ENCODE measurements around the gene DMXL1.
"Not testable (repeated sequence)": the region's sequence is repeated elsewhere in the genome, so short reads cannot be mapped to it uniquely, and the experiment has no call there.

Gene DMXL1

DNA sequence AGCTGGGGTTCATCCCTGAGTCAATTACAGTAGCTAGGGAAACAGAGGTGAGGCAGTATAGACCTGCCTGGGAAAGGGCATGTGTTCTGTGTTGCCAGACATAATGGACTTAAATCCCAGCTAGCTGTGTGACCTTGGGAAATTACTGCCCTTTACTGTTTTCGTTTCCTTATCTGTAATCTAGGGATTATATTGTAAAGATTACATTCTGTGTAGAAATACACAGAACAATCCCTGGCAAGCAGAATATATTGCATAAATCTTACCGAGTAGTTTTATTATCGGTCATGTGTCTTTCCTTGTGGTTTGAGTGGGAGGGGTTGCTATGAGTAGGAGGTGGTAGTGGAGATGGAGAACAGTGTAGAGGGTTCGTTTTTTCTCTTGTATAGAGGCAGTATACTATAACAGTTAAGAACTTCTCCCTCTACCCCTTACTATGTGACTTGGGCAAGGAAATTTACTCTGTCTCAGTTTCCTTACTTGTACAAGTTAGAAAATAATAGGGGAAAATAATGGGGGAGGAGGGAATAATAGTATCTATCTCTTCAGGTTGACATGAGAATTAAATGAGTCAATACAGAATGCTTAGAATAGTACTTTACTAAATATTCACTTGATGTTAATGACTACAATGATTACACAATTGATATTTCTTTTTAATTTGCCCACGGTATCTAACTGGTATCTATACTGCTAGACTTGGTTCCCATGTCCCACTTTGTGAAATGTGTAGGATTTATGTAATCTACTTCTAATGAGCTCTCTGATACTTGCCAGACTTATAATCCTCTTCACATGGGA is 7.1 kb upstream of the DMXL1 start:
- no peak for DNase-seq

DNA sequence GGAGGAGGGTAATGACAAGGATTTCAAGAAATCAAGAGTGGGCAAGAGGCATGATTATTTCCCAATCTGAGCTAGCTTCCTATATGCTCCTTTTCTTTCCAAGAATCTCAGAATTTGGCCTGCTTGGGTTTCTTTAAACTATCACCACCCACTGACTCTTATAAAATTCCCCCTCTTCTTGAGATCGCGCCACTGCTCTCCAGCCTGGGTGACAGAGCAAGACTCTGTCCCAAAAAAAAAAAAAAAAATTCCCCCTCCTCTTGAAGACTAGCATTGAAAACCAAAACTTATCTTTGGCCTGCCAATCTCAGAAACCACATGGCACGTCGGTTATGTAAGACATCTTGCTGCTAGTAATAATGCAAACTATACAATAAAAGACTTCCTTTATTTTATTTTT is 3.4 kb upstream of the DMXL1 start:
- DNase-seq: no peak

DNA sequence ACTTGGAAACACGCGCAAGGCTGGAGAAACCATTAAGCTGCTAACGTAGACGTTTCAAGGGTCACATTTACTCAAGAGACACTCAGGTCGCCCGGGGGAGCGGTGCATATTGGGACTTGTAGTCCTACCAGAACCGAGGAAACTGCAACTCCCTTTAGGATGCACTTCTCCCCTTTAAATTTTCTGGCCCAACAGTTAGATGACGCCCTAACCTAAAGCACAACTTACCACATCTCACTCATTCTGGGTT is 384 bp upstream of the DMXL1 start:
- DNase-seq: no peak

DNA sequence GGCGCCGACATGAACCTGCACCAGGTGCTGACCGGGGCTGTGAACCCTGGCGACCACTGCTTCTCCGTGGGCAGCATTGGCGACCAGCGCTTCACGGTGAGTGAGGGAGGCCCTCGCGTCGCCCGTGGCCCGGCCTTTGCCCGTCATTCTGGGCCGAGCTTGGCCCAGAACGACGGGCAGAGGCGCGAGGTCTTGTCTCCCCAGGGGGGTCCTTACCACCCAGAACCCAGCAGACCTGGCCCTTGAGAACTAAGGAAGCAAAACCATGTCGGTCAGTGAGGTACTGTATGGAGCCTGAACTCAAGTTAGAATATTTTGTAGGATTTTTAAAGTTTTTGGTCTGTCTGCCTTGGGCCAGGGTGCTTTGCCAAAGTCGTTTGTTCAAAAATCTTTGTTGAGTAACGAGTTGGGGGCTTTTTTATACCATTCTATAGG is 691 bp downstream of the DMXL1 start:
- no peak for DNase-seq

- DNase-seq: no peak
Measured at GRCh38 chr5:119072496-119072895, 1.6 kb downstream of the DMXL1 start.

GRCh38 chr5:119073746-119074337 is 3.0 kb downstream of the DMXL1 start:
- DNase-seq: not testable (repeated sequence)

- DNase-seq: no peak
Measured at GRCh38 chr5:119074419-119074818, 3.5 kb downstream of the DMXL1 start.

- not testable (repeated sequence) for DNase-seq
Measured at GRCh38 chr5:119075269-119075668, 4.4 kb downstream of the DMXL1 start.

- DNase-seq: no peak
Measured at GRCh38 chr5:119076080-119076479, 5.2 kb downstream of the DMXL1 start.

GRCh38 chr5:119077444-119077843 is 6.6 kb downstream of the DMXL1 start:
- DNase-seq: no peak

DNA sequence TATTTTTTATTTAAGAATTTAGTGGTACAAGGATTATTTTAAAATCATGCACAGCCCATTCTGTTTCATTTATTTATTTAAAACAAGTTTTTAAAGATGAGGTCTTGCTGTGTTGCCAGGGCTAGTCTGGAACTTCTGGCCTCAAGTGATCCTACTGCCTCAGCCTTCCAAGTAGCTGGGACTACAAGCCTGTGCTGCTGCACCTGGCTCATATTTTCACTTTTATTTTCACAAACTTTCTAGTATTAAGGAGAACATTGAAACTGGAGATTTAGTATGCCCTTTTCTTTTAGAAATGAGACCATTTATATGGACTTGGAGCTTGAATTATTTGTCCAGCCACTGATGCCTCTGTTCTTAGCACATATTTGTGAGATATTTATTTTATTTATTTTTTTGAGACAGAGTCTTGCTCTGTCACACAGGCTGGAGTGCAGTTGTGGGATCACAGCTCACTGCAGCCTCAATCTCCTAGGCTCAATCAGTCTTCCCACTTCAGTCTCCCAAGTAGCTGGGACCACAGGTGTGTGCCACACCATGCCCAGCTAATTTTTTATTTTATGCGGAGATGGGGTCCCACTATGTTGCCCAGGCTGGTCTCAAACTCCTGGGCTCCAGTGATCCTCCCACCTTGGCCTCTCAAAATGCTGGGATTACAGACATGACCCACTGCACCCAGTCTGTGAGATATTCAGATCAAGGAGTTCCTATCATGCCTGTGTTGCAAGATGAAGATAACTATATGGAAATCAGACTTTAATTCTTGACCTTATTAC is 7.4 kb downstream of the DMXL1 start:
- no peak for DNase-seq

DNA sequence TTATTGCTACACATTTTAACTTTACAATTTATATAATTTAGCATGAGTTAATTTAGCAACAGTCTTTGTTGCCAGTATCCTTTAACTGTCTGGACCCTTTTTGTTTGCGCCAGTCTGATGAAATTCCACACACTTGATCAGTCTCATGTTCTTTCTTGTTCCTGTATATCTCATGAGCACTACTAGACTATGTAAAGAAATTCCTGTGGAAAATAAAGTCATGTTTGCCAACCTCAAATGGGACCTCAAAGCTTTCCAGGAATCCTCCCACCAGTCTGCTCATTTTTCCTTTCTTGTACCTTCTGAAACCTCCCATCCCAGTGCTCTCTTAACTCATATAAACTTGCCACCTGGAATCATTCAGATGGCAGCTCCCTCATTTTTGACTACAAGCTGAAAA is 8.0 kb downstream of the DMXL1 start:
- no peak for DNase-seq

DNA sequence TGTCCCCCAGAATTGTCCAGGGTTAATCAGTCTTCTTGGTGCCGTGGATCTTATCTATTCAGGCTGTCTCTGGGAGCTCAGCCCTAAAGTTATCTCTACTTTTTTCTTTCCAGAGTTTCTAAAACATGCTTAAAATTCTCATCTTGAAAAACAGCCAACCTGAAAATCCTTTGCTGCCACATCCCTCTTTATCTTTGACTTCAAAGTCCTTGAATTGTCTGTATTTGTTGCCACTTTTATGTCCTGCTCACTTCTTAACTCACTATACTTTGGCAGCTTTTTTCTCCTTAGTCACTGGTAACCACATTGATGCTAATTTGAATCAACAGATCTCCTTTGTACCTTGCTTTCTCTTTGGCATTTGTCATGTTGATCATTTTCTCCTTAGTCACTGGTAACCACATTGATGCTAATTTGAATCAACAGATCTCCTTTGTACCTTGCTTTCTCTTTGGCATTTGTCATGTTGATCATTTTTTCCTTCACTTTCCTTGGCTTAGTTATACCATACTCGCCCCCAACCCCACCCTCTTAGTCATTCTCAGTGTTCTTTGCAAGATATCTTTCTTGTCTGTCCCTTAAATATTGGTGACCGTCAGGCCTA is 8.5 kb downstream of the DMXL1 start:
- no peak for DNase-seq

GRCh38 chr5:119080936-119081335 is 10.0 kb downstream of the DMXL1 start:
- DNase-seq: no peak

- DNase-seq: no peak
Measured at GRCh38 chr5:119082691-119083090, 11.8 kb downstream of the DMXL1 start.

DNA sequence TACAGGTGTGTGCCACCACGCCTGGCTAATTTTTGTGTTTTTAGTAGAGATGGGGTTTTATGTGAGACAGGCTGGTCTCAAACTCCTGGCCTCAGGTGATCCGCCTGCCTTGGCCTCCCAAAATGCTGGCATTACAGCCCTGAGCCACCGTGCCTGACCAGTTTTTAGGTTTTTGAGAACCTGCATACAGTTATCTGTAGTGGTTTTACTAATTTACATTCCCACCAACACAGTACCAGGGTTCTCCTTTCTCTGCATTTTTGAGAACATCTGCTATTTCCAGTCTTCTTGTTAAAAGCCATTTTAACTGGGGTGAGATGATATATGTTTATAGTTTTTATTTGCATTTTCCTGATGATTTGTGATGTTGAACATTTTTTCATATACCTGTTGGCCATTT is 12.8 kb downstream of the DMXL1 start:
- no peak for DNase-seq

DNA sequence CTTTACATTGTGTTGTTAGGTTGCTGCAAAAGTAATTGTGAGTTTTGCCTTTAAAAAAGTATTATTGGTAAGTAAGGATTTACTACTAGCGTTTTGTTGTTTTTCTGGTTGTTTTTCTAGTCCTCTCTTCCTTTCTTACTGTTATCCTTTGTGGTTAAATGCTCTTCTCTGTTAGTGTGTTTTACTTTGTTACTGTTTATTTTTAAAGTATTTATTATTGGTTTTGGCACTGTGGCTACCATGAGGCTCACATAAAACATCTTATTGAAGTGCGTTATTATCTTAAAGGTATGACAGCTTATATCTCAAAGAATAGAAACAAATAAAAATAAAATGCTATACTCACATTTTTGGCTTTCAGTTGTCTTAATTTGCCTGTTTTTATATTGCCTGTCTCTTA is 17.6 kb downstream of the DMXL1 start:
- DNase-seq: no peak

DNA sequence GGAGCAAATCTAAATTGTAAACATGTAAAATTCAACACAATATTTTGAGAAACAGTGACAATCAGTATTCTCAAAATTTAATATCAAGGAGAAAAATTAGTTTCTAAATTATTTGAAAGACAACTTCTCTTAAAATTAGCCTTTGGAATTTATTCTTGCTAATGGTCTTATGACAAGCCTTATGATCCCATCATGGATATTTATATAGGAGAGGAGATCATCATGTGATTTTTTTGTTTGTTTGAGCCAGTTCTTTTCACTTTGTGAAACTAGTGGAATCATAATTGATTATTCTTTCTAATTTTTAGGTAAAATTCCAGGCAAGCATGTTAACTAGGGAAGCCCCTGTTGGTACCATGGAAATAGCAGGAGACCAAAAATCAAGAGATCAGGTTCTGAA is 24.7 kb downstream of the DMXL1 start:
- no peak for DNase-seq

DNA sequence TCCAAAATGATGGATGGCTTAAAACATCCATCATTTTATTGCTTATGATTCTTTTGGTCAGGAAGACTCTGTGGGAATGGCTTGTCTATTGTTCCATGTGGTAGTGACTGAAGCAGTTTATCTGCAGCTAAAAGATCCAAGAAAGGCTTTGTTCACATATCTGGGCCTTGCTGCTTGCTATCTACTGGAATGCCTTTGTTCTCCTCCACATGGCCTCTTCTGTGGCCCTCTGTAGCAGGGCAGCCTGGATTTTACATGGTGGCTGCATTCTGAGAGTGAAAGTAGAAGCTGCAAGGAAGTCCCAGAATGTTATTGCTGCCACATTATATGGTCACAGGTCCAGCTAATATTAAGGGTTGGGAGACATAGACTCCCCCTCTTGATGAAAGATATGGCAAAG is 35.1 kb downstream of the DMXL1 start:
- no peak for DNase-seq

GRCh38 chr5:119112151-119112550 is 41.3 kb downstream of the DMXL1 start:
- DNase-seq: no peak

GRCh38 chr5:119117237-119117636 is 46.4 kb downstream of the DMXL1 start:
- DNase-seq: no peak

DNA sequence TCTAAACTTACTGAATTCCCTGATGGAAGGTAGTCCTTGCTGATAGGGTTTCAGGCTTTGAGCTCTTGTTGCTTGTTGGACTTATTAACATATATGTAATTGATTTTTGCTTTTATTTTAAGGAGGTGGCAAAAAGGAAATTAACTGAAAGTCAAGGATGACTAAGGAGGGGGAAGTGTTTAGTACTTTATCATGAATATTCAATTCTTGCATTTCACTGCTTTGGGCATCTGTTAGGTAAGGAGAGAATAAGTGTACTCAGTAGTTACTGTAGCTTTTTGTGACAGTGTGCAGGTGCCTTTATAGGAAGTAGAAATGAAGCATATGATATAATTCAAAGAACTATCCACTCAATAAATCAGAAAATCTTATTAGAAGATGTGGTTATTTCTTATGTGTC is 47.1 kb downstream of the DMXL1 start:
- no peak for DNase-seq

- DNase-seq: no peak
Measured at GRCh38 chr5:119120893-119121292, 50.0 kb downstream of the DMXL1 start.

DNA sequence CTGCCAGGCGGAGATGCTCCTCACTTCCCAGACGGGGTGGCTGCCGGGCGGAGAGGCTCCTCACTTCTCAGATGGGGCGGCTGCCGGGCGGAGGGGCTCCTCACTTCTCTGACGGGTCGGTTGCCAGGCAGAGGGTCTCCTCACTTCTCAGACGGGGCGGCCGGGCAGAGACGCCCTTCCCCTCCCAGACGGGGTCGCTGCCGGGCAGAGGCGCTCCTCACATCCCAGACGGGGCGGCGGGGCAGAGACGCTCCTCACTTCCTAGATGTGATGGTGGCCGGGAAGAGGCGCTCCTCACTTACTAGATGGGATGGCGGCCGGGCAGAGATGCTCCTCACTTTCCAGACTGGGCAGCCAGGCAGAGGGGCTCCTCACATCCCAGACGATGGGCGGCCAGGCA is 51.6 kb downstream of the DMXL1 start:
- not testable (repeated sequence) for DNase-seq

All from CD4-positive, alpha-beta T cell treated with Interleukin-17A for 1 hour (primary cell).